ENCODE results near the gene MAPKAPK2. TPM values are rescaled to one million over a fixed set of nuclear protein-coding genes. Genes with fewer than 3 reads are reported as not detected.

The MAPKAPK2 gene
- polyA plus RNA-seq, 3 donors: 1.6 to 56.9 (median 2.2) TPM

DNA sequence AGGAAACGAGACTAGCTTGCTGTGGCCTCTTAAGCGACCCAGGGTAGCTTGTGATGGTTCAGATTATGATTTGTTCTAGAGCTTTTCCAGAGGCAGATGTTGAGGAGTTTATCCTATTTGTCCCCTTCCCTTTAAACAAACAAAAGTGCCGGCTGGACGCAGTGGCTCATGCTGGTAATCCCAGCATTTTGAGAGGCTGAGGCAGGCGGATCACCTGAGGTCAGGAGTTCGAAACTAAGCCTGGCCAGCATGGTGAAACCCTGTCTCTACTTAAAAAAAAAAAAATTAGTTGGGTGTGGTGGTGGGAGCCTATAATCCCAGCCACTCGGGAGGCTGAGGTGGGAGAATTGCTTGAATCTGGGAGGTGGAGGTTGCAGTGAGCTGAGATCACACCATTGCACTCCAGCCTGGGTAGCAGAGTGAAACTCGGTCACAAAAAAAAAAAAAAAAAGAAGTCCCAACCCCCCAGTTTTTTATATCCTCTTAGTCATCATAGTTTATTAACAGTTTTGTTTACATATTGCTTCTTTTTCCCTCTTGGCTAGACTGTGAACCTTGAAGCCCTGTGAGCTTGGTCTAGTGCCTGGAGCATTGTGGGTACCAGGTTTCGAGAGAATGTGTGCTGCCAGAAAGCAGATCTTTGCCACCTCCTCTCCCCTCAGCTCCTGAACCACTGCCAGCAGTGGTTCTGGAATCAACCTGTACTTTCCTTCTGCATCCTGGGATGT, 29.8 kb downstream of the MAPKAPK2 start:
- H3K27ac ChIP-seq (ENCODE audit: low read depth in 1 of 2, low read length in 2 of 2): no peak overlapping the region
- H3K9ac ChIP-seq (ENCODE audit: insufficient read depth, low read length, poor library complexity, severe bottlenecking): no peak overlapping the region
- H3K4me3 ChIP-seq (replicated peaks in 1 of 3; ENCODE audit: low read depth in 2 of 3, low read length in 3 of 3): no peak overlapping the region
- WGBS (ENCODE audit: insufficient coverage): no CpG with 5 or more reads among the region's 9 CpGs
- no peak overlapping the region for H3K4me2 ChIP-seq (replicated peaks; ENCODE audit: extremely low read depth, low read length, poor library complexity, severe bottlenecking)
- Mint-ChIP-seq H3K4me1 (peaks cover 75% of the 10 kb centered on the region), H3K4me3 (no peak overlapping the region), H3K9me3 (no peaks in the 10 kb centered on the region), H3K27ac (peak overlapping the region in 3 of 7 donors; percentile 36 to 56 (median 51)), H3K36me3 (peaks cover 5 to 23% of the 10 kb centered on the region in 2 donors), H3K27me3 (ENCODE audit: low read depth in 3 of 3) (peaks cover 0 to 1% (median 0%) of the 10 kb centered on the region in 3 donors)
- no peaks in the 10 kb centered on the region for H3K36me3 ChIP-seq (replicated peaks in 1 of 2; ENCODE audit: control insufficient read depth in 1 of 2, insufficient read depth in 2 of 2, low read length in 2 of 2)
- peaks cover 100% of the 10 kb centered on the region for H4K20me1 ChIP-seq (ENCODE audit: insufficient read depth, low read length)
- TF ChIP-seq CTCF (IDR thresholded peaks at IDR 0.05): no peak
- DNase-seq: no peak
- H3K79me2 ChIP-seq (ENCODE audit: insufficient read depth, low read length): peaks cover 100% of the 10 kb centered on the region
- H3K4me1 ChIP-seq (ENCODE audit: control insufficient read depth in 1 of 2, insufficient read depth in 2 of 2, low read length in 2 of 2): peaks cover 48 to 68% of the 10 kb centered on the region in 2 donors
- H3K9me3 ChIP-seq (replicated peaks in 1 of 2; ENCODE audit: control insufficient read depth in 1 of 2, insufficient read depth in 1 of 2, low read length in 2 of 2): no peaks in the 10 kb centered on the region
- no peaks in the 10 kb centered on the region for H3K27me3 ChIP-seq (ENCODE audit: control insufficient read depth in 2 of 2, insufficient read depth in 2 of 2, low read length in 2 of 2)
- intact Hi-C loops (cut with micrococcal nuclease): no loop called here
- H2AFZ ChIP-seq (ENCODE audit: insufficient read depth, low read depth, low read length, poor library complexity, severe bottlenecking): no peak overlapping the region

GRCh38 chr1:206715120-206715519, 30.4 kb downstream of the MAPKAPK2 start:
- H3K4me1 ChIP-seq (ENCODE audit: control insufficient read depth in 1 of 2, insufficient read depth in 2 of 2, low read length in 2 of 2): peaks cover 48 to 62% of the 10 kb centered on the region in 2 donors
- peaks cover 100% of the 10 kb centered on the region for H3K79me2 ChIP-seq (ENCODE audit: insufficient read depth, low read length)
- H2AFZ ChIP-seq (ENCODE audit: insufficient read depth, low read depth, low read length, poor library complexity, severe bottlenecking): no peak overlapping the region
- Mint-ChIP-seq H3K27ac (peak overlapping the region in 3 of 7 donors; percentile 36 to 78 (median 51)), H3K4me1 (peaks cover 73% of the 10 kb centered on the region), H3K27me3 (ENCODE audit: low read depth in 3 of 3) (peaks cover 0 to 1% (median 0%) of the 10 kb centered on the region in 3 donors), H3K36me3 (peaks cover 7 to 26% of the 10 kb centered on the region in 2 donors), H3K9me3 (no peaks in the 10 kb centered on the region), H3K4me3 (no peak overlapping the region)
- no peak for DNase-seq
- intact Hi-C loops (cut with micrococcal nuclease): no loop called here
- no peaks in the 10 kb centered on the region for H3K9me3 ChIP-seq (replicated peaks in 1 of 2; ENCODE audit: control insufficient read depth in 1 of 2, insufficient read depth in 1 of 2, low read length in 2 of 2)
- peaks cover 100% of the 10 kb centered on the region for H4K20me1 ChIP-seq (ENCODE audit: insufficient read depth, low read length)
- H3K27me3 ChIP-seq (ENCODE audit: control insufficient read depth in 2 of 2, insufficient read depth in 2 of 2, low read length in 2 of 2): no peaks in the 10 kb centered on the region
- no CpG with 5 or more reads among the region's 4 CpGs for WGBS (ENCODE audit: insufficient coverage)
- no peaks in the 10 kb centered on the region for H3K36me3 ChIP-seq (replicated peaks in 1 of 2; ENCODE audit: control insufficient read depth in 1 of 2, insufficient read depth in 2 of 2, low read length in 2 of 2)
- no peak overlapping the region for H3K4me2 ChIP-seq (replicated peaks; ENCODE audit: extremely low read depth, low read length, poor library complexity, severe bottlenecking)
- no peak overlapping the region for H3K4me3 ChIP-seq (replicated peaks in 1 of 3; ENCODE audit: low read depth in 2 of 3, low read length in 3 of 3)
- H3K9ac ChIP-seq (ENCODE audit: insufficient read depth, low read length, poor library complexity, severe bottlenecking): no peak overlapping the region
- H3K27ac ChIP-seq (ENCODE audit: low read depth in 1 of 2, low read length in 2 of 2): no peak overlapping the region
- no peak for TF ChIP-seq CTCF (IDR thresholded peaks at IDR 0.05)

All from CD14-positive monocyte (primary cell).